HG02973 (cell line): ENCODE results near the gene ULBP1.
"Not testable (repeated sequence)": the region's sequence is repeated elsewhere in the genome, so short reads cannot be mapped to it uniquely, and the experiment has no call there.

Source experiments
- ATAC-seq: cut with Tn5 transposase; IDR thresholded peaks from one replicate; pipeline ENCODE4 v1.9.1; 2021; ENCODE audit warnings: moderate library complexity; ENCODE audit not compliant: unreplicated experiment

The ULBP1 gene

DNA sequence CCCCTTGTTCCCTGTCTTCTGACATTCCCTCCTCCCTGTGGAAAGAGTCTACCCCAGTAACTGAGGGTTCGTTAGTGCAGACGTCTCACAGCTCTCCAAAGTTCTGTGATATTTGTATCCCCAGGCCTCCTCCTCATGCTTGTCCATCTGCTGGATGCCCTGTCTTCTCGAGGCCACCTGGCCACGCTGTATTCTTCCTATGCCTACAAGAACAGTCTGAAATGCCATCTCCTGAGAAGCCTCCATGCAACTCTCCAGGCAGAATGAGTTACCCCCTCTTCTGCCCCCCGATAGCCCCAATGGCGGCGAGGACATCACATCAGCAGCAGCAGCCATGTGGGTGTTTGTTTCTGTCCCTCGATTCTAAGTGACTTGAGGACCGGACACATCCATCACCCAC, 12.6 kb upstream of the ULBP1 start:
- ATAC-seq: no peak

DNA sequence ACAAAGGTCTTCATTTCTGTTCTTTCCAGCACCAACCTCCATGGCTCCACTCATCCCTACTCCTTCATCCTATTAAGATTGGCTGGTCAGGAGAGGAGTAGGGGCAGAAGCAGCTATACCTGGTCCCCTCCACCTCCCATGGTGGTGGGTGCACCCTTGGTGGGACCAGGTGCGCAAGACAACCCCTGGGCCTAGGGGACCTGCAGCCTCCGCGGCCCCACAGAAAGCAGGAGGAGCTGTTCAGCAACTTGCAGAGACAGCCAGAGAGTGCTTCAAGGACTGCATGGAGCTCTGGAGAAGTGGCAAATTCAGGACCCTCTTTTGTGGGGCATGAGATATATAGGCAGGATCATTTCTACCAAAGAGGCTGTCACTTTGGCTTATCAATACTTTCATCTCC, 12.1 kb upstream of the ULBP1 start:
- ATAC-seq: no peak

DNA sequence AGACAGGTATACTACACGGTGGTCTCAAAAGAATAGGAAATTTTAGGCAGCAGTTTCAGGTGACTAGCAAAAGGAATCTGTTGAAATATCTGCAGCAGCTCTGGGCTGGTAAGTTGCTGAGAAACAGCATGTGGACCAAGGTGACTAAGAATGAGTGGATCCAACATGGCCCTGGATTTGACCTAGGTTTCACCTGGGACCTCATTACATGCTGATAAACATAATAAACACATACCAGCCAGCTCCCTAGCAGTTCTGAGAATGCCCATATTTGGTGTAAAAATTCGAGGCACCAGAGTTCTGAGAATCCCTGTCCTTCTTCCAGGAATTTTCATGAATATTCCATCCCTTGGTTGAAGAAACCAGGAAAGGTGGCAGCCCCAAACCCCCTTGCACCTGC, 10.4 kb upstream of the ULBP1 start:
- not testable (repeated sequence) for ATAC-seq

DNA sequence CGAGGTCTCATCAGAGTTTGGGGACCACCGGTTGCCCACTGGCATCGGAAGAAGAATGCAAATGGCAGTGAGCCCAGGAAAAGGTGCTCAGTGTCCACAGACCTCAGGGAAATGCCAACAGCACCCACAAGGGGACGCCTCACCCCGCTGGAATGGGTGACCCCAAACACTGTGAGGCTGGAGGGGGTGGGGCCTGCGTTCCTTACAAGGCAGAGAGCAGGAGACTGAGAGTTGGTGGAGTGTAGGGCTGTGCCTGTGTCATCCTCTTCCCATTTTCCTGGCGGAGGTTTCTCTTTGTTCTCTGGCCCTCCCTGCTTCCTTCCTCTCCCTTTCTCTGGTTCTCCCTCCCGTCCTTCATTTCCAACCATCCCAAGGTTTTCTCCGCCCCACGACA, 9.8 kb upstream of the ULBP1 start:
- ATAC-seq: not testable (repeated sequence)

DNA sequence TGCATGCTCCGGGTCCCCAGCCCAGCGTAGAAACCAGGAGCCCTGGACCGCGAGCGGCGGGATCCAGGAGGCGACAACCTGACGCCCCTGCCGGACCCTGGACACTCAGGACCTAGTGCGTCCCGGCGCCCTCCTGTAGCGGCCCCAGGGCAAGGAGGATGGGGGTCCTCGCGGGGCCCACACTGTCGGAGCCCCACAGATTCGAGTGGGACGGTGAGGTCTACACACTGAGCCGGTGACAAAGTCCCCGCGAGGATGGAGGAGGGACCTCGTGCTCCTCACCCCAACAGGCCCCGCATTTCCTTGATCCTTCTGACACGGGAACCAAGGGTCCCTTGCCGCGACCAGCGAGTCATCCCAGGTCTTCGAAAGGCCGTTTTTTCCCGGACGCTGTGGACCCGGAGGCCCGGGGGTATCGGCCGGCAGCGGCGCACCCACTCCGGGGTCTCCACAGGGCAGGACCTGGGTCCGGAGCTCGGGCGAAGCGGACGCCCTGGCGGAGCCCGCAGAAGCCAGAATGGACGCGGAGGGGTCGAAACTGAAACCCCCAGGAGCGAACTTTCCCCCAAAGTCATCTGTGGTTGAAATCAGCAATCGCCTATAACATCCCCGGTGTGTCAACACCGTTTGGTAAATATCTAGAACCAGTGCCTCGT, 9.3 kb upstream of the ULBP1 start:
- not testable (repeated sequence) for ATAC-seq

DNA sequence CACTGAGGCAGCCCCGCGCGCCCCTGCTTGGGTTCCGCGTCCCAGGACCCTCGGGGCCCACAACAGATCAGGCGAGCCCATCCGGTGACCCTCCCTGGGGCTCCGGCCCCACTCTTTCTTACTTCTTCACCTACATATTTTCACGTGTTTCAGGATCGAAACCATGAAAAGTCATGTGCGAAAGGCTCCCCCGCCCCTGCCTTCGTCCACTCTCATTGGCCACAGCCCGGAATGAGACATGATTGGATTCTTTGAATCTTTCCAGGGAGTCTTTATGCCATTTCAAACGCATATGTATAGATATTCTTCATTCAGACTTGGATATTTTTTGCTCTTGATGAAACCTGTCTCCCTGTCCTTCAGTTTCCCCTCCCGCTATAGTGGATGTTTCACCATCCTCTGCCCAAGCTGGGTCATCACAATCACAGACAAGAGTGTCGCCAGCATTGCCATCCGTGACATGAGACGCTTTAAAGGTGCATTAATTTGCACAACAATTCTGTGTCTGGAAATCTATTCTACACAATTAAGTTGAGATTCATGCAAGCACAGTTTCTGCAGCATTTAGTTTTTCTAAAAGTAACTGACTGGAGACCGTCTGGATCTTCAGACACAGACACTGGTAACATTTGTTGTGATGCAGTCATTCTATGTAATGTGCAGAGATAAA, 8.6 kb upstream of the ULBP1 start:
- not testable (repeated sequence) for ATAC-seq

DNA sequence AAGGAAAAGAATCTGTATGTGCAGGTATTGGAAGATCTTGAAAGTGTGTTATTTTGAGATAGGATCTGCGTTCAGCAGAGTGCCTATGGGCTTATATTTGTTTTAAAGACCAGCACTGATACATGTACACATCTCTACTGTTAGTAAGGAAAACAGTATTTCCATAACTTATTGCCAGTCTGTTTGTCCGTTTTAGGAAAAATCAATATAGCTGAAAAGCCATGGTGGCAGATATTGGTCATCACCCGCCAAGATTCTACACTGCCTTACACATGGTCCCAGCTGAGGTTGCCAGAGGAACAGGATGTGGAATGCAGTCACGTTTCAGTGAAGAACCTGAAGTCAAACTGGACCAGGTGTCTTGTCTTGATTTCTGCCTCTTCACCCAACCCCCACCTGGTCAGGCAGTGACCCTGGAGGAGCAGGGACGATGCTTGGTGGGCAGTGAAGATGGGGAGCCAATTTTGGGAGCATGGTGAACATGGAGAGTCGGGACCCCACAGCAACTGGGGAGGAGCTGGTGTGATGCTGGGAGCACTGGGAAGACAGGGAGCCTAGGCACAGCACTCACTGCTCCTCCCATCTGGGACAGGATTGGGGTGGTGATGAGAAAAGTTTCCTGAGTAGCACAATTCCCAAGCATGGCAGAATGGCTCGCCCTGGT, 8.0 kb upstream of the ULBP1 start:
- ATAC-seq: not testable (repeated sequence)

DNA sequence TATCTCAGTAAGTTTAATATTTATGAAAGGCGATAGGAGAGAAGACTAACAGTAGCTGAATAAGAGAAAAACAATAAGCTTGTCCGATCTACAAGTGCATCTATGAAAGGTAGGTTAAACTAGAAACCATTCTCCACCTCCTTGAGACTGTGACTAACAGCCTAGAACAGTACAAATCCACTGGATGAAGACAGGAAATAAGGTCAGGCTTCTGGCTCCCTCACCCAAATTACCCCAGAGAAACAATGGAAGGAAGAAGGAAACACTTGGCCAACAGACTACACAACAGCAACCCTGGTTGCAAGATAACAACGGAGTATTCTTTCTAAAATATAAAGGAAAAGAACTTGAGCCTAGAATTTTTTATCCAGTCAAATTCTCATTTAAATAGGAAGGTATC, 5.6 kb upstream of the ULBP1 start:
- not testable (repeated sequence) for ATAC-seq

DNA sequence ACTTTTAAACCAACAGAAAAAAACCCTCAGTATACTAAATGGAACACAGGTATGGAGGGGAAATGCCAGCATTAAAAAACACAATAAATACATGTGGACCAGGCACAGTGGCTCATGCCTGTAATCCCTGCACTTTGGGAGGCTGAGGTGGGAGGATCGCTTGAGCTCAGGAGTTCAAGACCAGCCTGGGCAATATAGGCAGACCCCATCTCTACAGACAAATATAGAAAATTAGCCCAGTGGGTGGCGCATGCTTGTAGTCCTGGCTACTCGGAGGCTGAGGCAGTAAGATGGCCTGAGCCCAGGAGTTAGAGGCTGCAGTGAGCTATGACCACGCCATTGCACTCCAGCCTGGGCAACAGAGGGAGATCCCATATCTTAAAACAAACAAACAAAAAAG, 3.9 kb upstream of the ULBP1 start:
- not testable (repeated sequence) for ATAC-seq

DNA sequence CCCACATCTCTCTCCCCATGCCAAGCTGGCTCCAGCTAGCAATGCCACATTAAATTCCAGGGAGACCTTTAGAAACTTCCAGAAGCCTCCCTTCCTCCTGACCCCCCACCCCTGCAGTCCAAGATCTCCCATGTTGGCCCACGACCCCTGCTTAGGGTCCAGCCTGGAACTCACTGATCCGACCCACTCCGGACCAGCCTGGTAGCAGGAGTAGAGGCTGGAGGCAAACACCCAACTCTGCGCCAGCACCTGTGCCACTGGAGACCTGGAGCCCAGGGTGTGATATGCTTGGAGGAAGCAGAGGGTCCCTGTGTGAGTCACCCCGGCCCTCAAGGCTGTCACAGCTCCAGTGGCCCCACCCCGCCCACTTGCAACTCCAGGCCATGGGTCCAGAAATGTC, 3.3 kb upstream of the ULBP1 start:
- no peak for ATAC-seq

DNA sequence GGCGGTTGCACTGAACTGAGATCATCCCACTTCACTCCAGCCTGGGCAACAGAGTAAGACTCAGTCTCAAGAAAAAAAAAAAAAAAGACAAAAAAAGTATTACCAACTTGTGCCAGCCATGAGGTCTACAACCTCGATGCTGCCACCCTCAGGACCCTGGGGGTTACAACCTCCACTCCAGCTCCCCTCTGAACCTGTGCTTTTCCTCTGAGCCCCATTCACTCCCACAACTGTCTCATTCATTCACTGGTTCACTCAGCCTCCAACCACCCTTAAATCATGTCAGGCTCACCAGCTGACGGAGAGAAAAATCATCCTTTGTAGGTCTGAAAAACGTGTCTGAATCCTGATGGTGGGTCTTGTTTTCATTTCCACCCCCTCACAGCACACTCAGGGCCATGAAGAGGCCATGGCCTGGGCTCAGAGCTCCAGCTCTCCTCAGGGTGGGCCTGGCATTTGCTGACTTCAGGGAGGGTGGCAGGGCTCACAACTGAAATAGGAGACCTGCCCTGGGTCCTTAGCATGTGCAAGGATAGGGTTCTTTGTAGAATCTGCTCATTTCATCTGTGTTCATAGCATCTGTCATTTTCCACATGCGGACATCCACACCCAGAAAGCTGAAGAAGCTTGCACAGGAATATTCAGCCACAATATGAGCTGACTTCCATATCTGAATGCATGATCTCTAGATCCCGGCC, 1.9 kb upstream of the ULBP1 start:
- ATAC-seq: no peak

DNA sequence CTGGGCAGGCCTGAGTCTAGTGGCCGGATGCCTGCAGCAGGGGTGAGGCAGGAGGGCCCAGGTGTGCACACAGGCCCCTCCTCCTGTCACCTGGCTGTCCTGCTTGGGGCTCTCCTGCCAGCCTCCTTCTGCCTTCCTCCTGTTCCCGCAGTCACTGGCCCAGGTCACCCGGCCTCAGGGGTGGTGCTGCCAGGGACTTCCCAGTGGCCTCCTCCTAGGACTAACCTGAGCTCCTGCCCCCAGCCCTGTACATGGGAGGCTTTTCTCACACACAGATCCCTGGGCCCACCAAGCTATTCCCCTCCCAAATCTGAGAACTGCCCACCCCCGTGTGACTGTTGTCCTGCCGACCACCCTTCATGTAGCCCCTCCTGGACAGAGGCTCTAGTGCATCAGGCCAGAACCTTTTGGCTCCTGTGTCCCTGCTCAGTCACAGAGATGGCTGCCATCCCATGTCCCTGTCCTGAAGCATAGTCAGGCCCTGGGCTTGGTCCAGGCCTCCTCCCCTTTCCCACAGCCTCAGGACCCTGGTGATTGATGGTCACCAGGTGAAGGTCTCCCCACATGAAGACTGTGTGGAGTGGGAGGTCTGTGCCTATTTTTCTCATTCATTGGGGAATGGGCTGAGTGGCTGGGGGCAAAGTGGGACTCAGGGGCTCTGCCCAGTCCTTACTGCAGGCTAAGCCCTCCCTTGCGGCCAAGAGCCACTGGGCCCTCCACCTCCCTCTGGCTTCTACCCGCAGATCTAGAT, 1.1 kb upstream of the ULBP1 start:
- ATAC-seq: no peak

DNA sequence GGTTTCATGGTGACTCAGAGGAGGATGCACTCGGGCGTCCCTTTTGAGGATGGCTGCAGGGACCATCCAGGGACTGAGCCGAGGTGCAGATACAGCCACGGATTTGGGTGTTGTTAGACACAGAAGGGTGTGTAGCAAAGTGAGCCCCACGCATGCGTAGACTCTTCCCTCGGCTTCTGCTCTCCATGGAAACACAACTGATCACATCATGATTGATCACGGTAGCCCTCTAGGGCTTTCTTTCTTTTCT, 606 bp upstream of the ULBP1 start:
- ATAC-seq: peak; percentile 33

DNA sequence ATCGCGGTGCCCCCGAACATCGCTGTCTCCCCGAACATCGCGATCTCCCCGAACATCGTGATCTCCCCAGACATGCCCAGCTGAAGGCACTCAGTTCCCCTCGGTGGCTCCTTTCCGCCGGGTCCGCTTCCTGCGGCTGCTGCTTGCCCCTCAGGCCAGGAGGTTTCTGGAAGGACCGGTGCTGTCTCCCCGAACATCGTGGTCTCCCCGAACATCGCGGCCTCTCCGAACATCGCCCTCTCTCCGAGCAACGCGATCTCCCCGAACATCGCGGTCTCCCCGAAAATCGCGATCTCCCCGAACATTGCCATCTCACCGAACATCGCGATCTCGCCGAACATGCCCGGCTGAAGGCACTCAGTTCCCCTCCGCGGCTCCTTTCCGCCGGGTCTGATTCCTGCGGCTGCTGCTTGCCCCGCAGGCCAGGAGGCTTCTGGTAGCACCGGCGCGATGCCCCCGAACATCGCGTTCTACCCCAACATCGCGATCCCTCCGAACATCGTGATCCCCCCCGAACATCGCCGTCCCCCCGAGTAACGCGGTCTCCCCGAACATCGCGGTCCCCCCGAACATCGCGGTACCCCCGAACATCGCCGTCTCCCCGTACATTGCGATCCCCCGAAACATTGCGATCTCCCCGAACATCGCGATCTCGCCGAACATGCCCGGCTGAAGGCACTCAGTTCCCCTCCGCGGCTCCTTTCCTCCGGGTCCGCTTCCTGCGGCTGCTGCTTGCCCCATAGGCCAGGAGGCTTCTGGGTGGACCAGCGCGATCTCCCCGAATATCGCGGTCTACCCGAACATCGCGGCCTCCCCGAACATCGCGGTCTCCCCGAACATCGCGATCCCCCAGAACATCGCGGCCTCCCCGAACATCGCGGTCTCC, 808 bp downstream of the ULBP1 start:
- ATAC-seq: no peak

DNA sequence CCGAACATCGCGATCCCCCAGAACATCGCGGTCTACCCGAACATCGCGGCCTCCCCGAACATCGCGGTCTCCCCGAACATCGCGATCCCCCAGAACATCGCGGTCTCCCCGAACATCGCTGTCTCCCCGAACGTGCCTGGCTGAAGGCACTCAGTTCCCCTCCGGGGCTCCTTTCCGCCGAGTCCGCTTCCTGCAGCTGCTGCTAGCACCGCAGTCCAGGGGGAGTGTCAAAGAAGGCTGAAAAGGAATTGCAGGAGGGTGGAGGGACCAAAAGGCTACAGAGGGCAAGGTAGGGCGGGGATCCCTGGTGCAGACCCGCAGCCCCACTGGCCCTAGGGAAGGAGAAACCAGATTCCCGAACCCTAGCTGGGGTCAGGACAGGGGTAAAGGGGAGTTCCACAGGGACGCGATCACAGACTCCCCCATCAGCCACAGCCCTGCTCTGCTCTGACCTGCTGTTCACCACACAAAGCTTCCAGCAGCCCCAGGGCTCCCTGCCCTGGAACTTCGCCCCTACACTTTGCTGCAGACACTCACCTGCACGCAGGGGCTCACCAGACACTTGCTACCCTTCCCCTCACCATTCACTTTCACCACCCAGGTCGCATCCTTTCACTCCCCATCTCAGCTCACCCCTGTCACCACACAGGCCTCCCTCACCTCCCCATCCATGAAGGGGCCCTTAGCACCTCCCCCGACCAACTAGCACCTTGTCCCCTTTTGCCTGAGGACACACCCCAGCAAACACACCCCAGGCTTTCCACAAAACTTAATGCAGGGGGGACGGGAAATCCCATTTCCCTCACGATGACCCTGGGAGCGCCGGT, 1.7 kb downstream of the ULBP1 start:
- ATAC-seq: no peak

DNA sequence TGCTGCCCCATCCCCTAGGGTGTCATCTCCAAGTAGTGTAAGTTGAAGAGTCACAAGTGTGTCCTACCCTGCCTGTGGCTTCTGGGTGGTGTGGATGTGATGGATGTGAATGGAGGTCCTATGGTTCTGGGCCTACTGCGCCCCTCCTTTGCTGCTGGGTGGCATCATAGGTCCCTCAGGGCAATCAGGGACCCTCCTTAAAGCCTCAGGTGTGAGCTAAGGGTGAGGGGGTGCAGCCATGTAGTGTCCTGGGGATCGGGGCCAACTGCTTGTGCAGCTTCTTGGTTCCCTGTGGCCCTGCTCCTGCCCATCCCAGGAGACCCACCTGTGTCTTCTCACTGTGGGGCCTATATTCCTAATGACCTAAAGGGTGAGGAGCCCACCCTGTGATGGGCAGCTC, 2.6 kb downstream of the ULBP1 start:
- ATAC-seq: not testable (repeated sequence)

DNA sequence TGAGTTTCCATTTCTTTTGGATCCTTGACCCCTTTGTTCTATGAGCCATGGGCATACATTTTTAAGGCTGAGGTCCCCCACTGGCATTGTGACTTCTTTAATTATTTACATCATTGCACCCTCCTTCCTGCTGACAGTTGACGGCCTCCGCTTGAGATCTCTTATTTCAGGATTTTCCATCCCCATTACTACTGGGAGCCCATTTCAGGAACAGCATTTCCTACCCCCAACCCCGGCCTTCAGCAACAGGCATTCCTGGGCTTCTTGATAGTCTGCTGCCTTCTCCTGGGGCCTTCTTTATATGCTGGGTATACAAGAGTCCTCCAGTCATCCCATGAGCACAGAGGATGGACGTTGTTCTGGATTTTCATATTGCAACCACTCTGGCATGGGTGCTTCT, 3.8 kb downstream of the ULBP1 start:
- no peak for ATAC-seq

DNA sequence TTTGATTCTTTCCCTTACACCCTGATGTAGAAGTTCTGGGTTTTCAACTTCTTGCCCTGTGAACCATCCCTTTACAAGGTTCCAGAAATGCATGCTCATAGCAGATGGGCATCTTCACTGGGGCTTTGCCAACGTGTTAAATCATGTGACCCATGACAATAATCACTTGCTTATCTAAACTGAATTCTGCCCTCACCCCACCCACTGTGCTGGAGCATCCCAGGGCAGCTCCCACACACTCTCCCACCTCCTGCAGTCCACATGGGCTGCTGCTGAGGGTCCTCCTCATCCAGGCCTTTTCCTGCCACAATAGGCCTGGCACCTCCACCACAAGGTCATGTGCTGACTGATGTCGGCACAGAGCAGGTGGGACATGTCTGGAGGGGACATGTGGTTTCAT, 4.3 kb downstream of the ULBP1 start:
- not testable (repeated sequence) for ATAC-seq

DNA sequence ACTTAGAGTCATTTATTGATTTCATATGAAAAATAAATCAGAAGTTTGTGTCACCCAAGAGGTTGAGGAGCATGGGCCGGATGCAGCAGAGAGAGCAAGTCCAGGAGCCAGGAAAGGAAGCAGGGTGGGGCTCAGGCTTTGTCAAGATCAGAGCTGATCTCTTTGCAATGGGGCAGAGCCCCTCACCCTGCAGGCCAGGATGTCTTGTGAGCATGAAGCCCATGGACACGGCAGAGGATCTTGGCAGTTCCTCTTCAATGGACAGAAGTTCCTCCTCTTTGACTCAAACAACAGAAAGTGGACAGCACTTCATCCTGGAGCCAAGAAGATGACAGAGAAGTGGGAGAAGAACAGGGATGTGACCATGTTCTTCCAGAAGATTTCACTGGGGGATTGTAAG, 5.2 kb downstream of the ULBP1 start:
- ATAC-seq: not testable (repeated sequence)
